ENCODE data around the gene SERINC2.

The SERINC2 gene

GRCh38 chr1:31370565-31370964 lies 42.4 kb upstream of the SERINC2 start:
- Mint-ChIP-seq H3K36me3 (ENCODE audit: low read depth) (peaks cover 12% of the 10 kb centered on the region), H3K4me3 (peak overlapping the region in 1 of 3 experiments; percentile 85), H3K27ac (peak overlapping the region; percentile 62 to 99 (median 98)), H3K4me1 (peaks cover 54% of the 10 kb centered on the region), H3K27me3 (ENCODE audit: low read depth) (no peaks in the 10 kb centered on the region), H3K9me3 (no peaks in the 10 kb centered on the region)
- no peak for TF ChIP-seq CTCF (IDR thresholded peaks at IDR 0.05; ENCODE audit: unreplicated experiment in 3 of 3)

- Mint-ChIP-seq H3K27ac (peak overlapping the region; percentile 83 to 99 (median 98)), H3K4me3 (peak overlapping the region; percentile 12 to 85 (median 80)), H3K9me3 (no peaks in the 10 kb centered on the region), H3K4me1 (peaks cover 54% of the 10 kb centered on the region), H3K36me3 (ENCODE audit: low read depth) (peaks cover 8% of the 10 kb centered on the region), H3K27me3 (ENCODE audit: low read depth) (no peaks in the 10 kb centered on the region)
- no peak for TF ChIP-seq CTCF (IDR thresholded peaks at IDR 0.05; ENCODE audit: unreplicated experiment in 3 of 3)
These were observed 41.7 kb upstream of the SERINC2 start for GRCh38 chr1:31371121-31371959.

DNA sequence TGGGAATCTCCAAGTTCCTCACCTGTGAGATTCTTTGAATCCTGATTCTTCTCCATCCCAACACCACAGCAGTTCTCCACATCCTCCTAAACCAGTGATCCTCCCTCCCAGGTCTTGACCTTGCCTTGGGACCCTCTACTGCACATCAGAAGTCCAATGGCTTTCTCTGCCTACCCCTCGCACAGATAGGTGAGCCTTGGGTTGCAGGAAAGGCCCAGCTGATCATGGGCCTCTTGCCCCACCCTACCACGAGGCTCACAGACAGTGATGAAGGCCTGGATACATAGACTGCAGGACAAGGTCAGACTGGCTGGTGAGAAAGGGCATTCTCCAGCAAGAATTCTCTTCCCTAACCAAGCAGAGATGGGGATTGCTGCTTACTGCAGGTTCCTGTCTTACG lies 41.0 kb upstream of the SERINC2 start:
- H3K27me3 Mint-ChIP-seq (ENCODE audit: low read depth) = no peaks in the 10 kb centered on the region
- peaks cover 60% of the 10 kb centered on the region for H3K4me1 Mint-ChIP-seq
- H3K36me3 Mint-ChIP-seq (ENCODE audit: low read depth) = peaks cover 8% of the 10 kb centered on the region
- H3K4me3 Mint-ChIP-seq = peak overlapping the region; percentile 80 to 85 (median 85)
- H3K9me3 Mint-ChIP-seq = no peaks in the 10 kb centered on the region
- H3K27ac Mint-ChIP-seq = peak overlapping the region; percentile 83 to 99 (median 98)
- TF ChIP-seq CTCF (IDR thresholded peaks at IDR 0.05; ENCODE audit: unreplicated experiment in 3 of 3) = no peak

GRCh38 chr1:31372751-31373055 lies 40.3 kb upstream of the SERINC2 start:
- no peaks in the 10 kb centered on the region for H3K9me3 Mint-ChIP-seq
- H3K27me3 Mint-ChIP-seq (ENCODE audit: low read depth) = no peaks in the 10 kb centered on the region
- peak overlapping the region; percentile 83 to 99 (median 98) for H3K27ac Mint-ChIP-seq
- peak overlapping the region; percentile 80 to 85 (median 85) for H3K4me3 Mint-ChIP-seq
- H3K4me1 Mint-ChIP-seq = peaks cover 66% of the 10 kb centered on the region
- H3K36me3 Mint-ChIP-seq (ENCODE audit: low read depth) = peaks cover 3% of the 10 kb centered on the region
- TF ChIP-seq CTCF (IDR thresholded peaks at IDR 0.05; ENCODE audit: unreplicated experiment in 3 of 3) = no peak

DNA sequence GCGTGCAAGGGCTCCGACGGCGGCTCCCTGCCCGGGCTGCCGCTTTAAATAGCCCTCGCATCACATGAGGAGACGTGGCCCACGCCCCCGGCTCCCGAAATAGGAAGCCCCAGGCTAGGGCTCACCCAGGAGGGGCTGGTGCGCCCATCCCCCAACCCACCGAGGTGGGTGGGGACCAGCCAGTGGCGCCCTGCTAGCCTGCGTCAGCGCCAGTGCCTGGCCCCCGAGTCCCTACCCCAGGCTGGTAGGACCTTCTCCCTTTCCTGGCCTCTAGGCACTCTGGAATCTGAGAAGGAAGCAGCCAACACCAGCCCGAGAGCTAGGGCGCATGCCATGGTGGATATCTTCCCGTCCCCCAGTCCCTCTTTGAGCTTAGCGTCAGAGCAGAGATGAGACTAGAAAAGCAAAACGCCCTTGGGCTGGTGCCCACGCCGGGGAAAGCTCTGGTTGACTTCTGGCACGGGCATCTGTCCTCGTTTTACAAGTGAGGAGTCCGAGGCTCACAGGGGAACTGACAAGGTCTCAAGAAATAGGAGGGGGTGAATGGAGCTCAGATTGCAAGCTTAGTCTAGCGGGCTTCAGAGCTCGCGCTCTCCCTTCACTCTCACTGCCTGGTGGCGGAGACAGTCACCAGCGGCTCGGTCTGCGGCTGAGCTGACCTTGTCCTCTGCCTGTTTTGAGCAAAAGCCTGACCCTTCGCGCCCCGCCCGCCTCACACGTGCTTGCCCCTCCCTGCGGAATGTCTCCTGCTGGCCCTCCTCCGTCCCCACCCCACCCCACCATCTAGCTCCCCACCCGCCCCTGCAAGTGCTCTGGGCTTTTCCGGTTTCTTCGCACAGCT lies 39.7 kb upstream of the SERINC2 start, which contains the start of gene FABP3:
Gene FABP3 (minus strand): TSS at position 21 of the 841 bp plus-strand sequence. CDS start 62 bp downstream, outside the sequence.
- Mint-ChIP-seq H3K9me3 (no peaks in the 10 kb centered on the region), H3K36me3 (ENCODE audit: low read depth) (peaks cover 3% of the 10 kb centered on the region), H3K4me1 (peaks cover 69% of the 10 kb centered on the region), H3K4me3 (peak within 1 kb of the TSS; percentile 83 to 85 (median 85)), H3K27me3 (ENCODE audit: low read depth) (no peaks in the 10 kb centered on the region), H3K27ac (peak within 1 kb of the TSS; percentile 98 to 99 (median 98))
- no peak for TF ChIP-seq CTCF (IDR thresholded peaks at IDR 0.05; ENCODE audit: unreplicated experiment in 3 of 3)

Data from nephron (organoid).